ENCODE measurements around the gene ENAH.

- TF ChIP-seq CTCF (IDR thresholded peaks at IDR 0.05): no peak
- TF ChIP-seq POLR2A (IDR thresholded peaks at IDR 0.05): no peak
Measured at GRCh38 chr1:225483818-225484656, 168.9 kb downstream of the ENAH start.

All from uterus (tissue), 2 donors.